ENCODE measurements around the gene TAC4.

Gene TAC4

GRCh38 chr17:49825645-49826044 lies 22.2 kb downstream of the TAC4 start:
- Histone ChIP-seq H3K27ac (ENCODE audit: poor library complexity, severe bottlenecking) (no peak overlapping the region), H3K4me1 (ENCODE audit: insufficient read depth, poor library complexity, severe bottlenecking) (no peaks in the 10 kb centered on the region), H3K9me3 (ENCODE audit: severe bottlenecking) (no peaks in the 10 kb centered on the region), H3K36me3 (ENCODE audit: low read depth) (peaks cover 87% of the 10 kb centered on the region), H3K4me3 (ENCODE audit: severe bottlenecking) (no peak overlapping the region), H3K27me3 (ENCODE audit: insufficient read depth, poor library complexity, severe bottlenecking) (no peaks in the 10 kb centered on the region)
- ATAC-seq (ENCODE audit: low read depth) (no peak), DNase-seq (ENCODE audit: low spot score) (no peak)
- no peak for TF ChIP-seq CTCF (IDR thresholded peaks at IDR 0.05; ENCODE audit: poor library complexity, severe bottlenecking)

- no peaks in the 10 kb centered on the region for H3K27me3 ChIP-seq (ENCODE audit: insufficient read depth, poor library complexity, severe bottlenecking)
- no peaks in the 10 kb centered on the region for H3K9me3 ChIP-seq (ENCODE audit: severe bottlenecking)
- peaks cover 86% of the 10 kb centered on the region for H3K36me3 ChIP-seq (ENCODE audit: low read depth)
- no peak overlapping the region for H3K4me3 ChIP-seq (ENCODE audit: severe bottlenecking)
- no peak for TF ChIP-seq CTCF (IDR thresholded peaks at IDR 0.05; ENCODE audit: poor library complexity, severe bottlenecking)
- DNase-seq (ENCODE audit: low spot score), result no peak
- H3K4me1 ChIP-seq (ENCODE audit: insufficient read depth, poor library complexity, severe bottlenecking), result no peaks in the 10 kb centered on the region
- ATAC-seq (ENCODE audit: low read depth), result no peak
- H3K27ac ChIP-seq (ENCODE audit: poor library complexity, severe bottlenecking), result no peak overlapping the region
These were observed 24.3 kb downstream of the TAC4 start for GRCh38 chr17:49823614-49824013.

- H3K9me3 ChIP-seq (ENCODE audit: severe bottlenecking), result no peaks in the 10 kb centered on the region
- H3K36me3 ChIP-seq (ENCODE audit: low read depth), result peaks cover 87% of the 10 kb centered on the region
- DNase-seq (ENCODE audit: low spot score), result no peak
- no peak for TF ChIP-seq CTCF (IDR thresholded peaks at IDR 0.05; ENCODE audit: poor library complexity, severe bottlenecking)
- no peaks in the 10 kb centered on the region for H3K4me1 ChIP-seq (ENCODE audit: insufficient read depth, poor library complexity, severe bottlenecking)
- H3K27ac ChIP-seq (ENCODE audit: poor library complexity, severe bottlenecking), result no peak overlapping the region
- no peaks in the 10 kb centered on the region for H3K27me3 ChIP-seq (ENCODE audit: insufficient read depth, poor library complexity, severe bottlenecking)
- ATAC-seq (ENCODE audit: low read depth), result no peak
- H3K4me3 ChIP-seq (ENCODE audit: severe bottlenecking), result no peak overlapping the region
These were observed 25.0 kb downstream of the TAC4 start for GRCh38 chr17:49822829-49823228.

- no peak overlapping the region for H3K4me3 ChIP-seq (ENCODE audit: severe bottlenecking)
- DNase-seq (ENCODE audit: low spot score) (no peak), ATAC-seq (ENCODE audit: low read depth) (no peak)
- TF ChIP-seq CTCF (IDR thresholded peaks at IDR 0.05; ENCODE audit: poor library complexity, severe bottlenecking), result no peak
- peaks cover 87% of the 10 kb centered on the region for H3K36me3 ChIP-seq (ENCODE audit: low read depth)
- H3K4me1 ChIP-seq (ENCODE audit: insufficient read depth, poor library complexity, severe bottlenecking), result no peaks in the 10 kb centered on the region
- no peaks in the 10 kb centered on the region for H3K9me3 ChIP-seq (ENCODE audit: severe bottlenecking)
- H3K27me3 ChIP-seq (ENCODE audit: insufficient read depth, poor library complexity, severe bottlenecking), result no peaks in the 10 kb centered on the region
- no peak overlapping the region for H3K27ac ChIP-seq (ENCODE audit: poor library complexity, severe bottlenecking)
These were observed 26.0 kb downstream of the TAC4 start for GRCh38 chr17:49821916-49822315.

GRCh38 chr17:49821466-49821865 lies 26.4 kb downstream of the TAC4 start:
- H3K27me3 ChIP-seq (ENCODE audit: insufficient read depth, poor library complexity, severe bottlenecking), result no peaks in the 10 kb centered on the region
- peaks cover 87% of the 10 kb centered on the region for H3K36me3 ChIP-seq (ENCODE audit: low read depth)
- no peaks in the 10 kb centered on the region for H3K4me1 ChIP-seq (ENCODE audit: insufficient read depth, poor library complexity, severe bottlenecking)
- no peaks in the 10 kb centered on the region for H3K9me3 ChIP-seq (ENCODE audit: severe bottlenecking)
- ATAC-seq (ENCODE audit: low read depth) (no peak), DNase-seq (ENCODE audit: low spot score) (no peak)
- TF ChIP-seq CTCF (IDR thresholded peaks at IDR 0.05; ENCODE audit: poor library complexity, severe bottlenecking), result no peak
- H3K4me3 ChIP-seq (ENCODE audit: severe bottlenecking), result no peak overlapping the region
- no peak overlapping the region for H3K27ac ChIP-seq (ENCODE audit: poor library complexity, severe bottlenecking)

Data from RWPE2 (cell line).